DOHH2 (cell line): ENCODE data around the gene NABP1.

ENCODE experiments used
- H3F3A ChIP-seq: fragments of 200-600 bp; sonication (generic), shearing (Covaris generic); 2 replicates; pipeline ENCODE4 v1.6.0; 2016; ENCODE audit warnings: antibody characterized with exemption, mild to moderate bottlenecking; ENCODE audit not compliant: control insufficient read depth, insufficient read depth
- H3K27ac ChIP-seq: fragments of 200-600 bp; sonication (generic); 2 replicates; pipeline ENCODE4 v1.5.1; 2014; ENCODE audit warnings: low read depth, mild to moderate bottlenecking, low read length, moderate library complexity
- H3K27me3 ChIP-seq: fragments of 200-600 bp; sonication (generic); 2 replicates; pipeline ENCODE4 v1.6.1; 2014; ENCODE audit warnings: mild to moderate bottlenecking, low read length, mixed read lengths; ENCODE audit not compliant: control insufficient read depth
- H3K36me3 ChIP-seq: fragments of 200-600 bp; sonication (generic); 2 replicates; pipeline ENCODE4 v1.6.1; 2014; ENCODE audit warnings: mild to moderate bottlenecking, low read length, moderate library complexity, mixed read lengths; ENCODE audit not compliant: control insufficient read depth
- H3K4me1 ChIP-seq: fragments of 200-600 bp; sonication (generic); 2 replicates; pipeline ENCODE4 v1.6.1; 2014; ENCODE audit warnings: mild to moderate bottlenecking, low read length, mixed read lengths; ENCODE audit not compliant: control insufficient read depth
- H3K4me2 ChIP-seq: fragments of 200-600 bp; sonication (generic); 2 replicates; pipeline ENCODE4 v1.6.0; 2014; ENCODE audit warnings: mild to moderate bottlenecking, low read length, moderate library complexity
- H3K4me3 ChIP-seq: fragments of 200-600 bp; sonication (generic); 2 replicates; pipeline ENCODE4 v1.5.1; 2014; ENCODE audit warnings: mild to moderate bottlenecking, low read length, mixed read lengths
- H3K79me2 ChIP-seq: fragments of 200-600 bp; sonication (generic); 2 replicates; pipeline ENCODE4 v1.6.1; 2014; ENCODE audit warnings: mild to moderate bottlenecking, low read length, mixed read lengths; ENCODE audit not compliant: control insufficient read depth
- H3K9me2 ChIP-seq: fragments of 200-600 bp; sonication (generic); replicated peaks from 2 replicates; pipeline ENCODE4 v1.6.1; 2014; ENCODE audit warnings: mild to moderate bottlenecking, low read length, mixed read lengths; ENCODE audit not compliant: control insufficient read depth
- H3K9me3 ChIP-seq: fragments of 200-600 bp; sonication (generic); 2 replicates; pipeline ENCODE4 v1.6.1; 2014; ENCODE audit warnings: antibody characterized with exemption, low read length, mixed read lengths; ENCODE audit not compliant: control insufficient read depth, insufficient read depth
- H4K20me1 ChIP-seq: fragments of 200-600 bp; sonication (generic); 2 replicates; pipeline ENCODE4 v1.6.0; 2014; ENCODE audit warnings: low read depth, mild to moderate bottlenecking, antibody characterized with exemption, low read length, moderate library complexity; ENCODE audit not compliant: control insufficient read depth, insufficient read depth
- CTCF ChIP-seq: fragments of 200-600 bp; sonication (generic); IDR thresholded peaks from one replicate; pipeline ENCODE4 v1.5.1; 2014; ENCODE audit warnings: antibody characterized with exemption, mild to moderate bottlenecking, low read depth, low read length; ENCODE audit not compliant: poor library complexity, severe bottlenecking
- EZH2phosphoT487 ChIP-seq: fragments of 200-600 bp; sonication (generic); IDR thresholded peaks from 2 replicates; pipeline ENCODE4 v1.6.1; 2017; ENCODE audit warnings: borderline replicate concordance, mild to moderate bottlenecking, antibody characterized with exemption, low read length, moderate library complexity, mixed read lengths

NABP1 gene

GRCh38 chr2:191724015-191724414 lies 46.1 kb downstream of the NABP1 start:
- H3K9me3 ChIP-seq, result no peaks in the 10 kb centered on the region

GRCh38 chr2:191728750-191729624 lies 51.1 kb downstream of the NABP1 start:
- Histone ChIP-seq H3K36me3 (no peaks in the 10 kb centered on the region), H3K27me3 (peaks cover 3% of the 10 kb centered on the region), H3K4me3 (no peak overlapping the region), H3K27ac (no peak overlapping the region), H3K9me2 (no peaks in the 10 kb centered on the region), H3K9me3 (no peaks in the 10 kb centered on the region), H4K20me1 (no peaks in the 10 kb centered on the region), H3K4me2 (no peak overlapping the region), H3F3A (no peaks in the 10 kb centered on the region), H3K79me2 (no peaks in the 10 kb centered on the region), H3K4me1 (no peaks in the 10 kb centered on the region)
- no peak for TF ChIP-seq EZH2phosphoT487
- no peak for TF ChIP-seq CTCF

More at GRCh38 chr2:191724015-191724414, 46.1 kb downstream of the NABP1 start:
- Histone ChIP-seq H3K36me3 (no peaks in the 10 kb centered on the region), H4K20me1 (no peaks in the 10 kb centered on the region), H3K4me3 (no peak overlapping the region), H3K4me1 (no peaks in the 10 kb centered on the region), H3K27me3 (no peaks in the 10 kb centered on the region; the same call in 1 of the 2 replicates), H3K79me2 (no peaks in the 10 kb centered on the region), H3K27ac (no peak overlapping the region), H3F3A (no peaks in the 10 kb centered on the region), H3K4me2 (no peak overlapping the region), H3K9me2 (no peaks in the 10 kb centered on the region)
- TF ChIP-seq EZH2phosphoT487, result no peak
- no peak for TF ChIP-seq CTCF

GRCh38 chr2:191730263-191730662 lies 52.3 kb downstream of the NABP1 start:
- Histone ChIP-seq H3K4me1 (no peaks in the 10 kb centered on the region), H3K27ac (no peak overlapping the region), H3K27me3 (peaks cover 3% of the 10 kb centered on the region)

More at GRCh38 chr2:191730263-191730662, 52.3 kb downstream of the NABP1 start:
- Histone ChIP-seq H3F3A (no peaks in the 10 kb centered on the region), H3K4me3 (no peak overlapping the region), H3K9me2 (no peaks in the 10 kb centered on the region), H3K9me3 (no peaks in the 10 kb centered on the region), H3K4me2 (no peak overlapping the region), H3K79me2 (no peaks in the 10 kb centered on the region), H3K36me3 (no peaks in the 10 kb centered on the region), H4K20me1 (no peaks in the 10 kb centered on the region)
- no peak for TF ChIP-seq EZH2phosphoT487
